Activated naive CD8-positive, alpha-beta T cell treated with anti-CD3 and anti-CD28 coated beads, Interleukin-2, amount 50 U/mL, for 16 hours (primary cell): ENCODE data around the gene GOLM1.

Source experiments
- DNase-seq: peaks from one replicate; pipeline ENCODE4 v3.0.0-alpha.2; 2020; ENCODE audit warnings: low read depth, low spot score

The GOLM1 gene

DNA sequence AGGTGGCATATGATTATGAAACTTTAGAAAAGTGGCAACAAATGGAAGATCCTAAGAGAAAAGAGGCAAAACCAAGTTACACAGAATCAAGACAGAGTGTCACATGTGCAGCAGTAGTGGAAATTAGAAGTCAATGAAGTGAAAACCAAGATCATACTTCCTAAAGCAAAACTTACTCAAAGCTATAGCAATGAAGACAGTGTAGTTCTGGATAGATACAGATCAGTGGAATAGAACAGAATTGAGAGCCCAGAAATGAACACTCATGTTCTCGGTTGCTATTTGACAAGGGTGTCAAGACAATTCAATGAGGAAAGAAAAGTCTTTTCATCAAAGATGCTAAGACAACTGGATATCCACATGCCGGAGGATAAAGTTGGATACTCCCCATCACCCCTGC, 114.9 kb downstream of the GOLM1 start:
- no peak for DNase-seq

GRCh38 chr9:85981369-85981768, 118.0 kb downstream of the GOLM1 start:
- DNase-seq: no peak

GRCh38 chr9:85978496-85978895, 120.9 kb downstream of the GOLM1 start:
- DNase-seq: no peak
